ENCODE data around the gene FRAS1. TPM values are rescaled to one million over a fixed set of nuclear protein-coding genes. Genes with fewer than 3 reads are reported as not detected.

FRAS1 gene
- total RNA-seq, 3 donors from 2014 or later: 4.9 to 7.5 (median 6.6) TPM

- Histone ChIP-seq H3K4me3 (no peak overlapping the region), H3K9me3 (no peaks in the 10 kb centered on the region), H3K27me3 (no peaks in the 10 kb centered on the region), H3K27ac (no peak overlapping the region), H3K36me3 (no peaks in the 10 kb centered on the region), H3K4me1 (no peaks in the 10 kb centered on the region)
- intact Hi-C loops (cut with DNase I; ENCODE audit: low total_unique reads): loop anchor here (10.0 kb wide), 1 partner anchor 86 kb away; no protein-coding TSS in a partner anchor
- TF ChIP-seq POLR2AphosphoS5 (IDR thresholded peaks at IDR 0.05) (no peak), CTCF (IDR thresholded peaks at IDR 0.05) (no peak), POLR2A (IDR thresholded peaks at IDR 0.05) (no peak)
- DNase-seq (ENCODE audit: low spot score in 2 of 2): no peak
Observed at GRCh38 chr4:78360466-78360865, 303.3 kb downstream of the FRAS1 start.

- no peak for TF ChIP-seq CTCF (IDR thresholded peaks at IDR 0.05)
- TF ChIP-seq POLR2A (IDR thresholded peaks at IDR 0.05): no peak
- TF ChIP-seq POLR2AphosphoS5 (IDR thresholded peaks at IDR 0.05): no peak
- H3K27ac ChIP-seq: no peak overlapping the region
- H3K4me1 ChIP-seq: no peaks in the 10 kb centered on the region
- H3K9me3 ChIP-seq: no peaks in the 10 kb centered on the region
- DNase-seq (ENCODE audit: low spot score in 2 of 2): no peak
- no peak overlapping the region for H3K4me3 ChIP-seq
- intact Hi-C loops (cut with DNase I; ENCODE audit: low total_unique reads): loop anchor here (10.0 kb wide), 1 partner anchor 87 kb away; no protein-coding TSS in a partner anchor
- no peaks in the 10 kb centered on the region for H3K36me3 ChIP-seq
- H3K27me3 ChIP-seq: no peaks in the 10 kb centered on the region
Observed at GRCh38 chr4:78361621-78362120, 304.5 kb downstream of the FRAS1 start.

DNA sequence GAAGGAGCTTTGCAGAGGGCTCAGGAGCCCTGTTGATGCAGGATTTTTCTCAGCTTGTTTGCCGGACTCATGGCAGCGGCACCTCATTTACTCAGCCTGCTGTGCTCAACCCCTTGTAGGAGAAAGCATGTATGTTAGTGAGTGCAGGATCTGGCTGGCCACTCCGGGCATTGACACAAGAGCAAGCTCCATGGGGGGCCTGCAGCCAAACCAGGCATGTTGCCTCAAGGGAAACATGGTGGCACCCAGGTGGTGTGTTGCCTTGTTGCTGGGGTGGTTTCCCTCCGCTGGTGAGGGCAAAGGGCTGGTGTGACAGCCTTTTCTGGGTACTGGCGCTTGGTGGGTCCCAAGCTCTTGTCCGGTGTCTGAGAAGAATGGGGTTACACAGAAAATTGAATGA, 305.2 kb downstream of the FRAS1 start:
- Histone ChIP-seq H3K4me3 (no peak overlapping the region), H3K9me3 (no peaks in the 10 kb centered on the region), H3K4me1 (no peaks in the 10 kb centered on the region), H3K27ac (no peak overlapping the region), H3K36me3 (no peaks in the 10 kb centered on the region), H3K27me3 (no peaks in the 10 kb centered on the region)
- intact Hi-C loops (cut with DNase I; ENCODE audit: low total_unique reads): loop anchor here (10.0 kb wide), 1 partner anchor 88 kb away; no protein-coding TSS in a partner anchor
- DNase-seq (ENCODE audit: low spot score in 2 of 2): no peak
- TF ChIP-seq POLR2AphosphoS5 (IDR thresholded peaks at IDR 0.05): no peak
- no peak for TF ChIP-seq CTCF (IDR thresholded peaks at IDR 0.05)
- TF ChIP-seq POLR2A (IDR thresholded peaks at IDR 0.05): no peak

- DNase-seq (ENCODE audit: low spot score in 2 of 2): no peak
- intact Hi-C loops (cut with DNase I; ENCODE audit: low total_unique reads): loop anchor here (10.0 kb wide), 1 partner anchor 88 kb away; no protein-coding TSS in a partner anchor
Observed at GRCh38 chr4:78363031-78363570, 306.0 kb downstream of the FRAS1 start.

More at GRCh38 chr4:78363031-78363570, 306.0 kb downstream of the FRAS1 start:
- H3K27ac ChIP-seq: no peak overlapping the region
- no peak overlapping the region for H3K4me3 ChIP-seq
- no peaks in the 10 kb centered on the region for H3K27me3 ChIP-seq
- H3K9me3 ChIP-seq: no peaks in the 10 kb centered on the region
- H3K4me1 ChIP-seq: no peaks in the 10 kb centered on the region
- TF ChIP-seq POLR2AphosphoS5 (IDR thresholded peaks at IDR 0.05) (no peak), POLR2A (IDR thresholded peaks at IDR 0.05) (no peak), CTCF (IDR thresholded peaks at IDR 0.05) (no peak)
- no peaks in the 10 kb centered on the region for H3K36me3 ChIP-seq

All from breast epithelium (tissue), 4 donors.